Tibial artery (tissue), 4 donors: ENCODE measurements around the gene SEC24A.
"Not testable (repeated sequence)": the region's sequence is repeated elsewhere in the genome, so short reads cannot be mapped to it uniquely, and the experiment has no call there.

Source experiments
- DNase-seq, 2 donors: peaks; one replicate each; pipeline ENCODE4 v3.0.0-alpha.2; 2019
- H3K27ac ChIP-seq, 2 donors: fragments of 200-600 bp; sonication (generic) in 1 of 2; 1 replicate in 1 of 2; 2 replicates in 1 of 2; pipeline ENCODE4 v1.5.1; 2018 to 2019; ENCODE audit warnings: mild to moderate bottlenecking in 1 of 2
- H3K27me3 ChIP-seq, 2 donors: fragments of 200-600 bp; sonication (generic) in 1 of 2; one replicate each; pipeline versions ENCODE4 v1.5.1 to v1.6.0; 2016 to 2019
- H3K36me3 ChIP-seq, 3 donors: fragments of 200-600 bp; sonication (generic) in 2 of 3; one replicate each; pipeline ENCODE4 v1.5.1; 2016 to 2019; ENCODE audit warnings: mild to moderate bottlenecking in 2 of 3
- H3K4me1 ChIP-seq, 4 donors: fragments of 200-600 bp; sonication (generic) in 2 of 4; 1 replicate in 3 of 4; 2 replicates in 1 of 4; pipeline ENCODE4 v1.5.1; 2016 to 2019
- H3K4me3 ChIP-seq, 2 donors: fragments of 200-600 bp; sonication (generic) in 1 of 2; 1 replicate in 1 of 2; 2 replicates in 1 of 2; pipeline ENCODE4 v1.5.1; 2018 to 2019; ENCODE audit warnings: mild to moderate bottlenecking in 2 of 2
- H3K9me3 ChIP-seq, 3 donors: fragments of 200-600 bp; sonication (generic) in 1 of 3; one replicate each; pipeline ENCODE4 v1.5.1; 2016 to 2019
- CTCF ChIP-seq, 2 experiments: fragments of 200-600 bp in 1 of 2; fragments of 450-650 bp in 1 of 2; IDR thresholded peaks; one replicate each; pipeline ENCODE4 v1.5.1; 2017 to 2019; ENCODE audit warnings: antibody characterized with exemption in 2 of 2, mild to moderate bottlenecking in 1 of 2, moderate library complexity in 1 of 2
- intact Hi-C: fragments of 100-400 bp; cut with DNase I; formaldehyde crosslinking; loops from one replicate; pipeline ENCODE4 v1.15.0; 2023; ENCODE audit warnings: low total_unique reads

The SEC24A gene

GRCh38 chr5:134656690-134657089, 8.1 kb downstream of the SEC24A start:
- Histone ChIP-seq H3K36me3 (peaks cover 2 to 8% (median 7%) of the 10 kb centered on the region in 3 donors), H3K4me3 (no peak overlapping the region), H3K27me3 (no peaks in the 10 kb centered on the region), H3K9me3 (no peaks in the 10 kb centered on the region), H3K4me1 (peaks cover 0 to 34% (median 0%) of the 10 kb centered on the region in 4 donors), H3K27ac (no peak overlapping the region)
- no peak for DNase-seq
- no peak for TF ChIP-seq CTCF (IDR thresholded peaks at IDR 0.05)
- intact Hi-C loops, result no loop called here

GRCh38 chr5:134659456-134659855, 10.9 kb downstream of the SEC24A start:
- intact Hi-C loops, result no loop called here
- Histone ChIP-seq H3K9me3 (no peaks in the 10 kb centered on the region), H3K36me3 (peaks cover 14 to 30% (median 29%) of the 10 kb centered on the region in 3 donors), H3K4me3 (no peak overlapping the region), H3K4me1 (peaks cover 0 to 26% (median 0%) of the 10 kb centered on the region in 4 donors), H3K27me3 (no peaks in the 10 kb centered on the region), H3K27ac (no peak overlapping the region)
- no peak for DNase-seq
- no peak for TF ChIP-seq CTCF (IDR thresholded peaks at IDR 0.05)

GRCh38 chr5:134659922-134660321, 11.3 kb downstream of the SEC24A start:
- no peak overlapping the region for H3K4me3 ChIP-seq
- DNase-seq, result no peak
- no peak for TF ChIP-seq CTCF (IDR thresholded peaks at IDR 0.05)
- H3K4me1 ChIP-seq, result peaks cover 0 to 21% (median 0%) of the 10 kb centered on the region in 4 donors
- H3K36me3 ChIP-seq, result peaks cover 14 to 30% (median 29%) of the 10 kb centered on the region in 3 donors
- intact Hi-C loops, result no loop called here
- no peaks in the 10 kb centered on the region for H3K27me3 ChIP-seq
- no peak overlapping the region for H3K27ac ChIP-seq
- H3K9me3 ChIP-seq, result no peaks in the 10 kb centered on the region

GRCh38 chr5:134662971-134663370, 14.4 kb downstream of the SEC24A start:
- no peak overlapping the region for H3K27ac ChIP-seq
- TF ChIP-seq CTCF (IDR thresholded peaks at IDR 0.05), result no peak
- H3K4me1 ChIP-seq, result peaks cover 0 to 13% (median 0%) of the 10 kb centered on the region in 4 donors
- H3K27me3 ChIP-seq, result no peaks in the 10 kb centered on the region
- H3K36me3 ChIP-seq, result peaks cover 15 to 46% (median 30%) of the 10 kb centered on the region in 3 donors
- intact Hi-C loops, result no loop called here
- no peaks in the 10 kb centered on the region for H3K9me3 ChIP-seq
- no peak for DNase-seq
- no peak overlapping the region for H3K4me3 ChIP-seq

GRCh38 chr5:134664448-134664847, 15.9 kb downstream of the SEC24A start:
- no peaks in the 10 kb centered on the region for H3K27me3 ChIP-seq
- no peak overlapping the region for H3K27ac ChIP-seq
- H3K9me3 ChIP-seq, result no peaks in the 10 kb centered on the region
- no peak overlapping the region for H3K4me3 ChIP-seq
- intact Hi-C loops, result no loop called here
- TF ChIP-seq CTCF (IDR thresholded peaks at IDR 0.05), result no peak
- peaks cover 23 to 61% (median 30%) of the 10 kb centered on the region in 3 donors for H3K36me3 ChIP-seq
- no peak for DNase-seq
- peaks cover 0 to 7% (median 0%) of the 10 kb centered on the region in 4 donors for H3K4me1 ChIP-seq

GRCh38 chr5:134673546-134673945, 25.0 kb downstream of the SEC24A start:
- H3K36me3 ChIP-seq, result peaks cover 75 to 99% (median 83%) of the 10 kb centered on the region in 3 donors
- H3K27me3 ChIP-seq, H3K4me3 ChIP-seq, H3K9me3 ChIP-seq, H3K27ac ChIP-seq, H3K4me1 ChIP-seq, DNase-seq, intact Hi-C loops: not testable (repeated sequence)

- H3K27ac ChIP-seq, intact Hi-C loops, H3K4me3 ChIP-seq, DNase-seq, H3K4me1 ChIP-seq, H3K27me3 ChIP-seq, H3K9me3 ChIP-seq: not testable (repeated sequence)
- peaks cover 88 to 99% (median 90%) of the 10 kb centered on the region in 3 donors for H3K36me3 ChIP-seq
These were observed 28.8 kb downstream of the SEC24A start for GRCh38 chr5:134677357-134677756.

GRCh38 chr5:134690144-134690543, 41.6 kb downstream of the SEC24A start:
- H3K4me1 ChIP-seq, H3K27ac ChIP-seq, H3K27me3 ChIP-seq, H3K9me3 ChIP-seq, DNase-seq, H3K4me3 ChIP-seq, intact Hi-C loops: not testable (repeated sequence)
- H3K36me3 ChIP-seq, result peaks cover 63 to 99% (median 68%) of the 10 kb centered on the region in 3 donors
